ENCODE data around the gene ARSH. TPM values are rescaled to one million over a fixed set of nuclear protein-coding genes. Genes with fewer than 3 reads are reported as not detected.
"Not testable (repeated sequence)": the region's sequence is repeated elsewhere in the genome, so short reads cannot be mapped to it uniquely, and the experiment has no call there.

The ARSH gene
- total RNA-seq, 1 experiment from 2014 or later = not detected

GRCh38 chrX:3044671-3045070, 38.3 kb downstream of the ARSH start:
- H4K20me1 ChIP-seq (ENCODE audit: low read length) = no peaks in the 10 kb centered on the region
- no peaks in the 10 kb centered on the region for H3K9me2 ChIP-seq (replicated peaks; ENCODE audit: low read length)
- no peaks in the 10 kb centered on the region for H3K9me3 ChIP-seq (ENCODE audit: low read length)
- BruUV-seq (replicated peaks) = no TSS peak
- H3K4me1 ChIP-seq (ENCODE audit: insufficient read depth, low read length) = no peaks in the 10 kb centered on the region
- POLR2A ChIA-PET (ENCODE audit: unreplicated experiment) = no interaction called here
- no peaks in the 10 kb centered on the region for H3K36me3 ChIP-seq (ENCODE audit: low read depth, low read length)
- no peak for ATAC-seq
- no peak overlapping the region for H3K9ac ChIP-seq (ENCODE audit: low read length)
- no peak overlapping the region for H3K4me3 ChIP-seq (ENCODE audit: low read length)
- H3K27me3 ChIP-seq (ENCODE audit: low read length) = peaks cover 4% of the 10 kb centered on the region; the same call in 1 of the 2 replicates
- no peak for DNase-seq
- no peak overlapping the region for H2AFZ ChIP-seq (ENCODE audit: low read length)
- no peak overlapping the region for H3K4me2 ChIP-seq (ENCODE audit: low read length)
- intact Hi-C loops (cut with micrococcal nuclease) = no loop called here
- H3K79me2 ChIP-seq (ENCODE audit: low read length) = no peaks in the 10 kb centered on the region
- H3K27ac ChIP-seq (ENCODE audit: low read length) = no peak overlapping the region
- no peaks in the 10 kb centered on the region for H3F3A ChIP-seq (ENCODE audit: low read length, unreplicated experiment)
- CTCF ChIA-PET = no interaction called here
- TF ChIP-seq EZH2 (IDR thresholded peaks at IDR 0.05; ENCODE audit: low read length, unreplicated experiment) = no peak
- no peak for TF ChIP-seq CTCF (conservative IDR thresholded peaks at IDR 0.05; ENCODE audit: low read depth, low read length)
- TF ChIP-seq EZH2phosphoT487 (IDR thresholded peaks at IDR 0.05; ENCODE audit: borderline replicate concordance, low read length) = no peak

- no peak overlapping the region for H3K9ac ChIP-seq (ENCODE audit: low read length)
- no TSS peak for BruUV-seq (replicated peaks)
- no peaks in the 10 kb centered on the region for H3K36me3 ChIP-seq (ENCODE audit: low read depth, low read length)
- no peaks in the 10 kb centered on the region for H3K9me2 ChIP-seq (replicated peaks; ENCODE audit: low read length)
- no peaks in the 10 kb centered on the region for H4K20me1 ChIP-seq (ENCODE audit: low read length)
- TF ChIP-seq EZH2phosphoT487 (IDR thresholded peaks at IDR 0.05; ENCODE audit: borderline replicate concordance, low read length) (no peak), CTCF (conservative IDR thresholded peaks at IDR 0.05; ENCODE audit: low read depth, low read length) (no peak)
- H3K27me3 ChIP-seq (ENCODE audit: low read length) = no peaks in the 10 kb centered on the region
- H3F3A ChIP-seq (ENCODE audit: low read length, unreplicated experiment) = no peaks in the 10 kb centered on the region
- ChIA-PET POLR2A (ENCODE audit: unreplicated experiment) (no interaction called here), CTCF (no interaction called here)
- H3K79me2 ChIP-seq (ENCODE audit: low read length) = no peaks in the 10 kb centered on the region
- H3K4me1 ChIP-seq (ENCODE audit: insufficient read depth, low read length) = no peaks in the 10 kb centered on the region
- no peak overlapping the region for H3K4me2 ChIP-seq (ENCODE audit: low read length)
- H3K9me3 ChIP-seq (ENCODE audit: low read length) = no peaks in the 10 kb centered on the region
- no peak overlapping the region for H3K4me3 ChIP-seq (ENCODE audit: low read length)
- intact Hi-C loops (cut with micrococcal nuclease) = no loop called here
- ATAC-seq (no peak), DNase-seq (no peak)
- no peak overlapping the region for H2AFZ ChIP-seq (ENCODE audit: low read length)
- H3K27ac ChIP-seq (ENCODE audit: low read length) = no peak overlapping the region
Measured at GRCh38 chrX:3046253-3047240, 40.2 kb downstream of the ARSH start.

- intact Hi-C loops (cut with micrococcal nuclease); H3K4me3 ChIP-seq (ENCODE audit: low read length); H3F3A ChIP-seq (ENCODE audit: low read length, unreplicated experiment); H3K9me2 ChIP-seq (replicated peaks; ENCODE audit: low read length); H3K79me2 ChIP-seq (ENCODE audit: low read length); BruUV-seq (replicated peaks); H3K4me1 ChIP-seq (ENCODE audit: insufficient read depth, low read length); H3K36me3 ChIP-seq (ENCODE audit: low read depth, low read length); H4K20me1 ChIP-seq (ENCODE audit: low read length); H2AFZ ChIP-seq (ENCODE audit: low read length); H3K9me3 ChIP-seq (ENCODE audit: low read length); ATAC-seq; H3K27ac ChIP-seq (ENCODE audit: low read length); H3K4me2 ChIP-seq (ENCODE audit: low read length); POLR2A ChIA-PET (ENCODE audit: unreplicated experiment); H3K9ac ChIP-seq (ENCODE audit: low read length); H3K27me3 ChIP-seq (ENCODE audit: low read length); DNase-seq; CTCF ChIA-PET: not testable (repeated sequence)
Measured at GRCh38 chrX:3050523-3051175, 44.3 kb downstream of the ARSH start.

All from PC-3 (cell line).